Small intestine (tissue), 7 donors: ENCODE results near the gene SCG2. TPM values are rescaled to one million over a fixed set of nuclear protein-coding genes. Genes with fewer than 3 reads are reported as not detected.
A peak's percentile ranks its signal among the peaks of the same experiment; 100 is the strongest.
"Not testable (repeated sequence)": the region's sequence is repeated elsewhere in the genome, so short reads cannot be mapped to it uniquely, and the experiment has no call there.

Experiments used
- DNase-seq, 2 donors: peaks; one replicate each; pipeline versions ENCODE4 v3.0.0 to v3.0.0-alpha.2; 2013
- FAIRE-seq: peaks from 2 replicates; lab custom pipeline; 2012; peaks lifted over from hg19 to GRCh38; lab: Jason Lieb, UNC
- H3K27ac ChIP-seq, 3 donors: one replicate each; pipeline ENCODE4 v1.5.1; 2013; ENCODE audit warnings: low read length in 2 of 3, mild to moderate bottlenecking in 2 of 3, control low read depth in 1 of 3, inconsistent platforms in 1 of 3, low read depth in 1 of 3, moderate library complexity in 1 of 3
- H3K27me3 ChIP-seq, 3 donors: one replicate each; pipeline ENCODE4 v1.6.1; 2013; ENCODE audit warnings: low read length in 3 of 3, inconsistent platforms in 1 of 3; ENCODE audit not compliant: control insufficient read depth in 3 of 3, insufficient read depth in 3 of 3
- H3K36me3 ChIP-seq, 3 donors: one replicate each; pipeline ENCODE4 v1.6.1; 2013; ENCODE audit warnings: low read length in 3 of 3, inconsistent platforms in 1 of 3, low read depth in 1 of 3, mild to moderate bottlenecking in 1 of 3, moderate library complexity in 1 of 3; ENCODE audit not compliant: control insufficient read depth in 3 of 3, insufficient read depth in 2 of 3
- H3K4me1 ChIP-seq, 3 donors: one replicate each; pipeline ENCODE4 v1.6.1; 2013; ENCODE audit warnings: low read length in 2 of 3, inconsistent platforms in 1 of 3, low read depth in 1 of 3, mild to moderate bottlenecking in 1 of 3, moderate library complexity in 1 of 3; ENCODE audit not compliant: control insufficient read depth in 3 of 3, insufficient read depth in 2 of 3
- H3K4me3 ChIP-seq, 3 donors: one replicate each; pipeline ENCODE4 v1.5.1; 2013; ENCODE audit warnings: low read length in 3 of 3, control low read depth in 1 of 3, inconsistent platforms in 1 of 3, low read depth in 1 of 3, mild to moderate bottlenecking in 1 of 3, moderate library complexity in 1 of 3
- H3K9me3 ChIP-seq, 2 donors: one replicate each; pipeline ENCODE4 v1.6.1; 2013; ENCODE audit warnings: low read depth in 1 of 2, low read length in 1 of 2; ENCODE audit not compliant: control insufficient read depth in 2 of 2, insufficient read depth in 1 of 2
- WGBS, 3 donors: extraction: QIAGEN DNeasy Blood & Tissue Kit; methylation state at CpG; one replicate each; pipeline ENCODE4 v1.1.7; 2013; 5-methylcytosine and 5-hydroxymethylcytosine counted together
- polyA plus RNA-seq, 4 donors: library from polyadenylated mRNA; stranded (reverse) in 3 of 4; unstranded in 1 of 4; fragments of 200-250 nt in 3 of 4; fragments of 120-200 nt in 1 of 4; gene quantifications; one replicate each; pipeline versions ENCODE4 v1.2.1 to v1.2.3, GENCODE V29; 2013
- donor health status: healthy with polysubstance abuse.
- donor health status: control.
- donor health status: control.
- donor health status: Bipolar disorder and iron deficiency.
- donor health status: healthy.

Gene SCG2
- polyA plus RNA-seq, 4 donors, result 1.4 to 40.2 (median 10.2) TPM

- Histone ChIP-seq H3K36me3 (no peaks in the 10 kb centered on the region), H3K4me3 (no peak overlapping the region), H3K27me3 (no peaks in the 10 kb centered on the region), H3K4me1 (no peaks in the 10 kb centered on the region), H3K9me3 (no peaks in the 10 kb centered on the region), H3K27ac (no peak overlapping the region)
- WGBS, 3 donors, result 68 to 92% (median 87%) methylated on average over 2 of the region's 2 CpGs
- no peak for DNase-seq
- no peak for FAIRE-seq
Observed at GRCh38 chr2:223594259-223594658, 7.9 kb downstream of the SCG2 start.

GRCh38 chr2:223592689-223593088, 9.5 kb downstream of the SCG2 start:
- not testable (repeated sequence) for H3K27ac ChIP-seq, DNase-seq, H3K4me3 ChIP-seq, H3K9me3 ChIP-seq, FAIRE-seq, H3K27me3 ChIP-seq, H3K4me1 ChIP-seq, H3K36me3 ChIP-seq
- WGBS, 3 donors, result 88 to 92% (median 89%) methylated on average over 1 of the region's 1 CpG

- no peaks in the 10 kb centered on the region for H3K4me1 ChIP-seq
- no peaks in the 10 kb centered on the region for H3K27me3 ChIP-seq
- H3K36me3 ChIP-seq, result no peaks in the 10 kb centered on the region
- DNase-seq, result no peak
- H3K4me3 ChIP-seq, result no peak overlapping the region
- no peak overlapping the region for H3K27ac ChIP-seq
- H3K9me3 ChIP-seq, result no peaks in the 10 kb centered on the region
- WGBS, 3 donors, result 89 to 100% (median 93%) methylated on average over 1 of the region's 1 CpG
- FAIRE-seq, result no peak
Observed at GRCh38 chr2:223591596-223591995, 10.6 kb downstream of the SCG2 start.

GRCh38 chr2:223590964-223591363, 11.2 kb downstream of the SCG2 start:
- Histone ChIP-seq H3K36me3 (no peaks in the 10 kb centered on the region), H3K4me3 (no peak overlapping the region), H3K27ac (no peak overlapping the region), H3K9me3 (no peaks in the 10 kb centered on the region), H3K27me3 (no peaks in the 10 kb centered on the region), H3K4me1 (no peaks in the 10 kb centered on the region)
- DNase-seq (no peak), FAIRE-seq (no peak)

GRCh38 chr2:223589901-223590300, 12.3 kb downstream of the SCG2 start:
- 81 to 91% (median 85%) methylated on average over 2 of the region's 2 CpGs for WGBS, 3 donors
- no peaks in the 10 kb centered on the region for H3K36me3 ChIP-seq
- H3K4me1 ChIP-seq, result no peaks in the 10 kb centered on the region
- H3K27ac ChIP-seq, result no peak overlapping the region
- no peak overlapping the region for H3K4me3 ChIP-seq
- no peaks in the 10 kb centered on the region for H3K9me3 ChIP-seq
- DNase-seq (no peak), FAIRE-seq (no peak)
- H3K27me3 ChIP-seq, result no peaks in the 10 kb centered on the region

- FAIRE-seq (no peak), DNase-seq (no peak)
- Histone ChIP-seq H3K27me3 (no peaks in the 10 kb centered on the region), H3K4me1 (no peaks in the 10 kb centered on the region), H3K9me3 (no peaks in the 10 kb centered on the region), H3K27ac (no peak overlapping the region), H3K36me3 (no peaks in the 10 kb centered on the region), H3K4me3 (no peak overlapping the region)
- 64 to 77% (median 68%) methylated on average over 3 of the region's 3 CpGs for WGBS, 3 donors
Observed at GRCh38 chr2:223588251-223588650, 13.9 kb downstream of the SCG2 start.

- no peaks in the 10 kb centered on the region for H3K4me1 ChIP-seq
- no peak for FAIRE-seq
- H3K9me3 ChIP-seq, result no peaks in the 10 kb centered on the region
- no peaks in the 10 kb centered on the region for H3K36me3 ChIP-seq
- no peak overlapping the region for H3K27ac ChIP-seq
- no peak for DNase-seq
- 62 to 83% (median 77%) methylated on average over 3 of the region's 3 CpGs for WGBS, 3 donors
- H3K4me3 ChIP-seq, result no peak overlapping the region
- H3K27me3 ChIP-seq, result no peaks in the 10 kb centered on the region
Observed at GRCh38 chr2:223587301-223587700, 14.9 kb downstream of the SCG2 start.

- Histone ChIP-seq H3K4me1 (no peaks in the 10 kb centered on the region), H3K27ac (no peak overlapping the region), H3K36me3 (no peaks in the 10 kb centered on the region), H3K9me3 (no peaks in the 10 kb centered on the region), H3K27me3 (no peaks in the 10 kb centered on the region), H3K4me3 (no peak overlapping the region)
- WGBS, 3 donors, result 16 to 31% (median 18%) methylated on average over 2 of the region's 2 CpGs
- FAIRE-seq (no peak), DNase-seq (no peak)
Observed at GRCh38 chr2:223586261-223586660, 15.9 kb downstream of the SCG2 start.

- no peaks in the 10 kb centered on the region for H3K4me1 ChIP-seq
- FAIRE-seq, result no peak
- no peaks in the 10 kb centered on the region for H3K27me3 ChIP-seq
- 15 to 38% (median 24%) methylated on average over 4 of the region's 4 CpGs for WGBS, 3 donors
- H3K4me3 ChIP-seq, result no peak overlapping the region
- H3K27ac ChIP-seq, result no peak overlapping the region
- no peaks in the 10 kb centered on the region for H3K36me3 ChIP-seq
- DNase-seq, result peak in 1 of 2 donors; percentile 5
- H3K9me3 ChIP-seq, result no peaks in the 10 kb centered on the region
Observed at GRCh38 chr2:223585666-223586065, 16.5 kb downstream of the SCG2 start.
